Activated CD4-positive, alpha-beta T cell treated with anti-CD3 and anti-CD28 coated beads, Interleukin-2, amount 50 U/mL, for 16 hours (primary cell): ENCODE results near the gene ARHGEF17.

Experiments used
- DNase-seq: peaks from one replicate; pipeline ENCODE4 v3.0.0-alpha.2; 2020

ARHGEF17 gene

GRCh38 chr11:73315293-73316020 lies 7.4 kb downstream of the ARHGEF17 start:
- DNase-seq = no peak

GRCh38 chr11:73316422-73316821 lies 8.3 kb downstream of the ARHGEF17 start:
- no peak for DNase-seq

GRCh38 chr11:73317373-73317772 lies 9.3 kb downstream of the ARHGEF17 start:
- no peak for DNase-seq

- no peak for DNase-seq
These were observed 9.7 kb downstream of the ARHGEF17 start for GRCh38 chr11:73317803-73318202.

GRCh38 chr11:73318501-73319011 lies 10.5 kb downstream of the ARHGEF17 start:
- no peak for DNase-seq

GRCh38 chr11:73320763-73321603 lies 12.9 kb downstream of the ARHGEF17 start:
- DNase-seq = no peak

GRCh38 chr11:73321604-73322381 lies 13.7 kb downstream of the ARHGEF17 start:
- no peak for DNase-seq

GRCh38 chr11:73322382-73323306 lies 14.6 kb downstream of the ARHGEF17 start:
- no peak for DNase-seq

GRCh38 chr11:73323464-73323863 lies 15.4 kb downstream of the ARHGEF17 start:
- no peak for DNase-seq

GRCh38 chr11:73324116-73324515 lies 16.0 kb downstream of the ARHGEF17 start:
- DNase-seq = no peak

- no peak for DNase-seq
These were observed 16.6 kb downstream of the ARHGEF17 start for GRCh38 chr11:73324665-73325035.

- no peak for DNase-seq
These were observed 17.2 kb downstream of the ARHGEF17 start for GRCh38 chr11:73325036-73325981.

GRCh38 chr11:73326929-73327811 lies 19.1 kb downstream of the ARHGEF17 start:
- no peak for DNase-seq

- no peak for DNase-seq
These were observed 19.8 kb downstream of the ARHGEF17 start for GRCh38 chr11:73327812-73328364.

GRCh38 chr11:73330569-73331093 lies 22.6 kb downstream of the ARHGEF17 start:
- DNase-seq = no peak

GRCh38 chr11:73331138-73331916 lies 23.3 kb downstream of the ARHGEF17 start:
- DNase-seq = no peak

- no peak for DNase-seq
These were observed 25.1 kb downstream of the ARHGEF17 start for GRCh38 chr11:73333173-73333572.

- no peak for DNase-seq
These were observed 25.7 kb downstream of the ARHGEF17 start for GRCh38 chr11:73333640-73334383.
